ENCODE data around the gene GLB1L2.

The GLB1L2 gene

GRCh38 chr11:134405841-134406240 lies 74.1 kb downstream of the GLB1L2 start:
- H3K36me3 Mint-ChIP-seq: no peaks in the 10 kb centered on the region
- no peaks in the 10 kb centered on the region for H3K9me3 Mint-ChIP-seq
- no peak overlapping the region for H3K27ac Mint-ChIP-seq
- H3K4me3 Mint-ChIP-seq: no peak overlapping the region
- ATAC-seq: no peak
- H3K27me3 Mint-ChIP-seq: peaks cover 60% of the 10 kb centered on the region
- H3K4me1 Mint-ChIP-seq: peaks cover 7% of the 10 kb centered on the region

- Mint-ChIP-seq H3K36me3 (no peaks in the 10 kb centered on the region), H3K4me3 (no peak overlapping the region), H3K27ac (no peak overlapping the region), H3K4me1 (peaks cover 14% of the 10 kb centered on the region), H3K27me3 (peaks cover 67% of the 10 kb centered on the region), H3K9me3 (no peaks in the 10 kb centered on the region)
- no peak for ATAC-seq
Measured at GRCh38 chr11:134406264-134407185, 74.7 kb downstream of the GLB1L2 start.

DNA sequence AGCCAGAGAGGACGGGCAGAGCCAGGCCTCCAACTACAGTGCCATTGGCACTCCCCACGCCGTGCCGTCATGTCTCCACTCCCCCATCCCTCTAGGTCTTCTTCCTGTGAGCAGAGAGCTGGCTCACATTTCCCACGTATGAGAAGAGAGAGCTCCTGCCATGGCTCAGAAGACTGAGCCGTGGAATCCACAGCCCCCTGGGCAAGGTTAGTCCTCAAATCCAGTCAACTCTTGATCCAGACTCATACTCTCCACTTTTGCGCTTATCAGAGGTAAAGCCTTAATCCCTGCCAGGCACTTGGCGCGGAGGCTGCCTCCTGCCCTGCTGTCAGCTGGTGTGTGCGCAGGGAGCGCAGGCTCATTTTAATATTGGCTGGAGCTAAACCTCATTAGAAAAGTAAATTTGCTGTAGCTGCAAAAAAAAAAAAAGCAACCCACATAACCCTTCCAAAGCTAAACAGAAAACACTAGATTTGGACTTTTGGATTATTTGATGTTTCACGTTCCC lies 75.6 kb downstream of the GLB1L2 start:
- Mint-ChIP-seq H3K27me3 (peaks cover 67% of the 10 kb centered on the region), H3K4me3 (no peak overlapping the region), H3K4me1 (peaks cover 14% of the 10 kb centered on the region), H3K36me3 (no peaks in the 10 kb centered on the region), H3K9me3 (no peaks in the 10 kb centered on the region), H3K27ac (no peak overlapping the region)
- no peak for ATAC-seq

DNA sequence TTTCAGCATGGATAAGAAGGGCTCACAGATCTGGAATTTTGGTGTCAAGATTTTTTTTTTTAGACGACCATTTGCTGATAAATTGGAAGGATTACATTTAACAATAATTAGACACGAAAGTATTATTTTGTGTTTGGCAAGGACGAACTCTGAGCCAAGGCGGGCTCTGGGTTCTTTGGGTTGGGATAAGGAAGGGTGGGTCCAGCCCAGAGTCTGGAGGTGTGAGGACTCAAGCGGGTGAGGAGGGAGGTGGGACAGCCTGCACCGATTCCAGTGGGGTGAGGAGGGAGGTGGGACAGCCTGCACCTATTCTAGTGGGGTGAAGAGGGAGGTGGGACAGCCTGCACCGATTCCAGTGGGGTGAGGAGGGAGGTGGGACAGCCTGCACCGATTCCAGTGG lies 76.1 kb downstream of the GLB1L2 start:
- Mint-ChIP-seq H3K4me1 (peaks cover 14% of the 10 kb centered on the region), H3K27me3 (peaks cover 67% of the 10 kb centered on the region), H3K27ac (no peak overlapping the region), H3K9me3 (no peaks in the 10 kb centered on the region), H3K36me3 (no peaks in the 10 kb centered on the region), H3K4me3 (no peak overlapping the region)
- ATAC-seq: no peak

DNA sequence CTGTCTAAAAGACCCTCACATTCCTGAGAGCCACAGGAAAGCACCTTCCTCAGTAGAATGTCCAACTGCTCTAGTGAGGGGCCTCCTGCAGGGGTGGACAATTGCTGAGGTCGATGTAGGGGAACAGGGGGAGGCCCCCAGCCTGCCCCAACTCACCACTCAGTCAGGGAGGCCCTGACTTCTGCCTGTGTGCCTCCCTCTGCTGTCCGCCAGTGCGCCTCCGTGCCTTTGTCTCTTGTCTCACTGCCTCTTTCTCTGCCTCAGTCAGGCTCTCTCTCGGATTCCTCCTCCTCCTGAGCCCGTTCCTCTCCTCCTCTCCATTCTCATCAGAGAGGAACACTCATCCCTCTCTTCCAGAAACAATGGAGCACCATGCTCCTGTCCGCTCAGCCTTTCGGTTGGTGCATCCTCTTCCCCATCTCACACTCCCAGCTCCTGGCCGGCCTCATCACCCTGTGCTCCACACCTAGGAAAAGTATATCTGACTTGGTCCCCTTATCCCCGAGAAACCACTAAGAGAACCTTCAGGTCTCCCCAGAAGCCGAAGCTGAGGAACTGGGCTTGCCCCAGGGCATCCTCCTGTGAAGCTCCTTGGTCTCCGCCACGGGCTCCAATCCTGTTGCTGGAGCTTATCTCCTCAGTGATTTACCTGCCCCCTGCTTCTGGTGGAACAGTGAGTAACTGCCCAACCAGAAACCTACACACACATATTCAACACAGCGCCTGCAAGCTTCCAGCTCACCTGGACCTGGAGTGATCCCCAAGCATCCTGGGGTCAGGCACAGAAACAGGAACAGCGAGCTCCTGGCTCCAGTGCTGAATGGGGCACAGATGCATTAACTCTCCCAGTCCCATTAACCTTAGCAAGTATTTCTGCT lies 78.0 kb downstream of the GLB1L2 start:
- peaks cover 78% of the 10 kb centered on the region for H3K27me3 Mint-ChIP-seq
- ATAC-seq: no peak
- H3K4me3 Mint-ChIP-seq: no peak overlapping the region
- no peak overlapping the region for H3K27ac Mint-ChIP-seq
- H3K36me3 Mint-ChIP-seq: no peaks in the 10 kb centered on the region
- no peaks in the 10 kb centered on the region for H3K9me3 Mint-ChIP-seq
- H3K4me1 Mint-ChIP-seq: peaks cover 26% of the 10 kb centered on the region

GRCh38 chr11:134410766-134411165 lies 79.0 kb downstream of the GLB1L2 start:
- Mint-ChIP-seq H3K36me3 (no peaks in the 10 kb centered on the region), H3K4me1 (peaks cover 33% of the 10 kb centered on the region), H3K27ac (no peak overlapping the region), H3K27me3 (peaks cover 78% of the 10 kb centered on the region), H3K4me3 (no peak overlapping the region), H3K9me3 (no peaks in the 10 kb centered on the region)
- no peak for ATAC-seq

DNA sequence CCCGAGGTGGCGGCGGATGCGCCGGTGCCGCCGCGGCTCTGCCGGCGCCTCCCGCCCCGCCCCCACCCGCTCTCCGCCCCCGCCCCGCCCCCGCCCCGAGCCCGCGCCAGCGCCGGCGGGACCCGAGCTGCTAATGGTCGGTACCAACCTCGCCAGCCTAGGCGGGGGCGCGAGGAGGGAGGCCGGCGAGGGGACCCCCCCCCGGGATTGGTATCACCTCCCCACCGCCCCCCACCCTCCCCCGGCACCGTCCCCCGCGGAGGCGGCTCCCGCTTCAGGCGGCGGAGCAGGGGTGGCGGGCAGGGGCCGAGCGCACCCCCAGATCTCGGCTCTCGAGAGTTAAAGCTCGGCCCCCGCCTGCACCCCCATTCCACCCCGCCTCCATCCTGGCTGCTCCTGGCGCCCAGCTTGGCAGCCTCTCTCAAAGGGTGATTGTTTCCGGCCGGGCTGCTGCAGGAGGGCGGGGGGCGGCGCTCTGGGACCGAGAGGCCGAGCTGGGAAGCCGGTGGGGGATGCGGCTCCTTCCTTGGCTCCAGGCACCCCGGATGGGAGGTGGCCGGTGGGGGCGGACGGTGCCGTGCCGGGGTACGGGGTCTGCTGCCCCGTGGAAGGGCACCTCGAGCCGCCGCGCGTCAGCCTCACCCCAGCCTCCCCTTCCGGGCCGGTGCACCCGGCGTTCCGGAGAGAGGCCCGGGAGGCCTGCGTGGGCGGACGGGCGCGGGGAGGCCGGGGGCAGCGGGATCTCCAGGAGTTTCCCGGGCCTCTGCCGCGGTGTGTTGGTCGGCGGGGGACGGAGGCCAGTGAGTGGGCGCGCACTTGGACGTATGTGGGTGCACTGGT lies 80.6 kb downstream of the GLB1L2 start, which contains the start of gene B3GAT1:
Gene B3GAT1, minus strand, starts transcription at position 40 of the 840 bp plus-strand sequence. CDS start 24,583 bp downstream, outside the sequence.
- ATAC-seq: no peak
- peak within 1 kb of the TSS; percentile 52 for H3K4me3 Mint-ChIP-seq
- H3K36me3 Mint-ChIP-seq: no peaks in the 10 kb centered on the region
- no peak within 1 kb of the TSS for H3K27ac Mint-ChIP-seq
- H3K4me1 Mint-ChIP-seq: peaks cover 33% of the 10 kb centered on the region
- no peaks in the 10 kb centered on the region for H3K9me3 Mint-ChIP-seq
- peaks cover 78% of the 10 kb centered on the region for H3K27me3 Mint-ChIP-seq

DNA sequence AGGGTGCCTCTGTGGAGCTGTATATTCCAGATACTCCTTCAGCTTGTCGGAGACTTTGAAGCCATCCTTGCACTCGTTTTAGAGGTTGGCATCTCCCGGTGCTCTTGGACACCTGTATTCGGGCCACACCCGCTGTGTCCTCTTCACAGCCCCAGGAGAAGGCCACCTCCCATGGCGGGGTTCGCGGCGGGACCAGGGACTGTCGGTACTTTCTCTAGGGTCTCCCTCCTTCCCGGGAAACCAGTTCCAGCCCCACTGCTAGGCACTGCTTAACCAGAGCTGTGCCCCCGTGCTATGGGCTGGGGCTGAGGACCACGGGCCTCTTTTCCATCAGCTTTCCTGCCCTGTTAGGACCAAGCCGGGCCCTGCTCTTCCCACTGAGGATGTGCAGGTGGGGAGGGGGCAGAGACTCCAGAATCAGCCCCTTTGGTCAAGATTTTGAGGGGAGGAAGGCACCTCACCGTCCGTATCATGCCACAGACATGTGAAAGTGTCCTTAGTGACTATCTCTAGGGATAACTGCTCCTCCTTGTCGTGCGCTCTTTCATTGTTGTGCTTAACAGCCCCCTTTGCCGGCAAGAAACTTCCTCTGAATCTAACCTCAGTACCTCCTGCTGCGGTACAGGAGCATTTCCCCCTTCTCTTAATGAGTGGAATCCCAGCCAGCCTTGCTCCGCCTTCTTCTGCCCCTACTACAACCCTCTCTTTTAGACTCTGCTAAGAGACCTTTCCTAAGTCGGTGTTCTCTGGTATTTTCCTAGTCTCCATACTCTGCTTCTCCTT lies 81.4 kb downstream of the GLB1L2 start:
- ATAC-seq: no peak
- Mint-ChIP-seq H3K9me3 (no peaks in the 10 kb centered on the region), H3K4me1 (peaks cover 33% of the 10 kb centered on the region), H3K27ac (no peak overlapping the region), H3K4me3 (peak overlapping the region; percentile 19), H3K27me3 (peaks cover 74% of the 10 kb centered on the region), H3K36me3 (no peaks in the 10 kb centered on the region)

DNA sequence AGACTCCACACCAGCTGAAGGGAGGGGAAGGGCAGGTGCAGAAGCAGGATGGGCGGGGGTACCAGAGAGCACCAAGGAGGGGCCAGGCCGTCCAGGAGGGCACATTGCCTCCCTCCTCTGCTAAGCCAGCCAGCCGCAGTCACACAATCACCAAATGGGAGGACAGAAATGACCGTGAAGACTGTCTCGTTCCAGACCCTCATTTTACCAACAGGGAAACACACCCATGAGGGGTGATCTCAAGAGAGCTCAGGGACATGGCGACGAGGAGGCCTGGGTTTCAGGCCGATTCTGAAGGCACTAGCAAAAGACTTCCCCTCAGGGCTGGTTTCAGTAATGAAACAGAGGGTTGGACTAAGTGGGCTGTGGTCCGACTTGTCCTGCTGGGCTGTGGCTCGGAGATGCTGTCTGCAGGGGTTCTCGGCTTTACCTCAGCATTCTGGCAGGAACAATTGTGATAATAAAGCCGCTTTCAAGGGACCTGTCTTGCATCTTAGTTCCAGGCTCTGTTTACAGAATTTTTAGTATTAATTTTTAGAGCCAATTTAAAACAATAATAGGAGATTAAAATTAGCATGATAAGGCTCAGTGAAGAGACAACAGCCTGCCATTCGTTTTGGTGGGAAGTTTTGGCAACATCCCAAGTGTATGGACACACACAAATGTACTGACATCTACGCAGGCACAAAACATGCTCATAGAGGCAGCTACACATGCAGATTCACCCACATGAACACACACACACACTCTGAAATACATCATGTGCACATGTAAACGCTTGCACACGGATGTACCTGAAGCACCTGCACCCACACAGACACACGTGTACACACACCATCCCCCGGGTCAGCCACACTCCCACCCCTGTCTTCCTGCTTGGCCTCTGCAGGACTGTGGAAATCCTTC lies 82.3 kb downstream of the GLB1L2 start:
- H3K27ac Mint-ChIP-seq: no peak overlapping the region
- H3K36me3 Mint-ChIP-seq: no peaks in the 10 kb centered on the region
- H3K27me3 Mint-ChIP-seq: peaks cover 72% of the 10 kb centered on the region
- no peak overlapping the region for H3K4me3 Mint-ChIP-seq
- H3K9me3 Mint-ChIP-seq: no peaks in the 10 kb centered on the region
- H3K4me1 Mint-ChIP-seq: peaks cover 33% of the 10 kb centered on the region
- no peak for ATAC-seq

GRCh38 chr11:134414766-134415765 lies 83.3 kb downstream of the GLB1L2 start:
- H3K4me3 Mint-ChIP-seq: no peak overlapping the region
- peaks cover 63% of the 10 kb centered on the region for H3K27me3 Mint-ChIP-seq
- H3K4me1 Mint-ChIP-seq: peaks cover 29% of the 10 kb centered on the region
- ATAC-seq: no peak
- no peaks in the 10 kb centered on the region for H3K36me3 Mint-ChIP-seq
- no peak overlapping the region for H3K27ac Mint-ChIP-seq
- no peaks in the 10 kb centered on the region for H3K9me3 Mint-ChIP-seq

DNA sequence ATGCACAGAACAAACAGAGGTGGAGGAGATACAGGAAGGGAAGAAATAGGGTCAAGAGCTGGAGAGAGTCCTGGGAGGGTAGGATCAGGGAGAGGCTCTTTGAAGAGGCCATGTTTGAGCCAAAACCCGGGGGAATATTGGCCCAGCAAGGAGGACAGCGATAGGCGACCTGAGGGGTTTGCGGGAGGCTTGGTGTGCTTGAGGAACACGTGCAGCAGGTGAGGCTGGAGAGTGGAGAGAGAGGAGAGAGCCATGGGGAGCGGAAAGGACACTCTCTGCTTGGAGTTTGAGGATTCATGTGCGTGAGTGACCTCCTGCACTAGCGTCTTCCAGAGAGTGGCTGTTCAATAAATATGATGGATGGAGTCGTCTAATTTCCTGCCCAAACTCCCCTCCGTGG lies 84.9 kb downstream of the GLB1L2 start:
- Mint-ChIP-seq H3K9me3 (peaks cover 2% of the 10 kb centered on the region), H3K27ac (no peak overlapping the region), H3K27me3 (peaks cover 47% of the 10 kb centered on the region), H3K4me1 (peaks cover 20% of the 10 kb centered on the region), H3K36me3 (no peaks in the 10 kb centered on the region), H3K4me3 (no peak overlapping the region)
- ATAC-seq: no peak
